GM12878 (cell line): Measurements from ENCODE around the gene TMEM231. TPM values are rescaled to one million over a fixed set of nuclear protein-coding genes. Genes with fewer than 3 reads are reported as not detected.

Experiments
- ATAC-seq: fragments of 200-7000 bp; cut with Tn5 transposase; 3 replicates; pipeline ENCODE4 v1.9.1; 2020; ENCODE audit warnings: mild to moderate bottlenecking, moderate library complexity
- BruUV-seq: library from RNA; stranded (reverse); fragments of 400-500 nt; replicated peaks from 2 replicates; lab custom pipeline; 2021; lab: Mats Ljungman, UMichigan
- CTCF ChIA-PET: fragments of 300-600 bp; sonication (Branson Sonifier 250); formaldehyde crosslinking; extraction: SDS; loops from one replicate; lab custom pipeline; 2021; ENCODE audit warnings: inconsistent platforms; lab: Yijun Ruan, JAX
- POLR2A ChIA-PET: fragments of 350-600 bp; formaldehyde crosslinking; extraction: SDS; loops from one replicate; lab custom pipeline; 2021; ENCODE audit warnings: inconsistent platforms; lab: Charles Lee
- RAD21 ChIA-PET: fragments of 300-600 bp; sonication (Branson Sonifier 250); formaldehyde crosslinking; loops from one replicate; lab custom pipeline; 2023; ENCODE audit warnings: antibody characterized with exemption; ENCODE audit not compliant: unreplicated experiment; lab: Charles Lee
- SMC1A ChIA-PET: fragments of 300-600 bp; sonication (Branson Sonifier 250); formaldehyde crosslinking; loops from one replicate; lab custom pipeline; 2023; ENCODE audit not compliant: unreplicated experiment, uncharacterized antibody; lab: Charles Lee
- DNase-seq: peaks from one replicate; pipeline ENCODE4 v3.0.0-alpha.2; 2011; ENCODE audit warnings: low read depth, low spot score
- FAIRE-seq: peaks from 3 replicates; lab custom pipeline; 2011; peaks lifted over from hg19 to GRCh38; lab: Jason Lieb, UNC
- H2AFZ ChIP-seq: 2 replicates; pipeline ENCODE4 v1.6.0; 2011; ENCODE audit warnings: low read depth, low read length, control low read depth; ENCODE audit not compliant: control insufficient read depth
- H3K27ac ChIP-seq: 2 replicates; pipeline ENCODE4 v1.5.1; 2011; ENCODE audit warnings: control low read depth; ENCODE audit not compliant: control insufficient read depth, insufficient read depth
- H3K27me3 ChIP-seq, 2 experiments: replicated peaks in 1 of 2; 2 replicates each; pipeline versions ENCODE4 v1.6.0 to v1.6.1; 2011; ENCODE audit warnings: low read length in 1 of 2; ENCODE audit not compliant: control insufficient read depth in 2 of 2, insufficient read depth in 2 of 2
- H3K36me3 ChIP-seq, 2 experiments: 2 replicates each; pipeline ENCODE4 v1.5.1; 2011; ENCODE audit warnings: low read length in 1 of 2; ENCODE audit not compliant: control insufficient read depth in 2 of 2, insufficient read depth in 2 of 2
- H3K4me1 ChIP-seq: 2 replicates; pipeline ENCODE4 v1.6.1; 2011; ENCODE audit warnings: mild to moderate bottlenecking, low read length, moderate library complexity, mixed read lengths; ENCODE audit not compliant: control insufficient read depth, insufficient read depth
- H3K4me2 ChIP-seq: 2 replicates; pipeline ENCODE4 v1.6.0; 2011; ENCODE audit warnings: control low read depth; ENCODE audit not compliant: control insufficient read depth, insufficient read depth
- H3K4me3 ChIP-seq: fragments of 200-600 bp; sonication (generic); 2 replicates; pipeline ENCODE4 v1.5.1; 2016
- H3K79me2 ChIP-seq: 2 replicates; pipeline ENCODE4 v1.6.0; 2011; ENCODE audit warnings: low read length; ENCODE audit not compliant: control insufficient read depth, insufficient read depth
- H3K9ac ChIP-seq: 2 replicates; pipeline ENCODE4 v1.8.0; 2011; ENCODE audit warnings: low read length, control low read depth, mixed read lengths; ENCODE audit not compliant: control insufficient read depth, insufficient read depth
- H3K9me3 ChIP-seq: replicated peaks from 3 replicates; pipeline ENCODE4 v1.5.1; 2011; ENCODE audit warnings: mild to moderate bottlenecking, low read length; ENCODE audit not compliant: control insufficient read depth, insufficient read depth
- H4K20me1 ChIP-seq: 2 replicates; pipeline ENCODE4 v1.6.0; 2011; ENCODE audit not compliant: control insufficient read depth, insufficient read depth
- CEBPZ ChIP-seq: fragments of 150-350 bp; IDR thresholded peaks from 2 replicates; pipeline ENCODE4 v1.6.1; 2016; ENCODE audit warnings: low read depth, low read length
- CHD1 ChIP-seq: IDR thresholded peaks from 2 replicates; pipeline ENCODE4 v1.6.1; 2012; ENCODE audit warnings: low read depth, low read length, improper control_type of control experiment
- DPF2 ChIP-seq: fragments of 450-650 bp; IDR thresholded peaks from 2 replicates; pipeline ENCODE4 v1.6.1; 2017; ENCODE audit warnings: mild to moderate bottlenecking
- E2F4 ChIP-seq: IDR thresholded peaks from 2 replicates; pipeline ENCODE4 v1.6.1; 2012; ENCODE audit warnings: low read depth, low read length, improper control_type of control experiment
- E2F8 ChIP-seq: fragments of 450-650 bp; IDR thresholded peaks from 2 replicates; pipeline ENCODE4 v1.6.1; 2018; ENCODE audit warnings: mild to moderate bottlenecking, low read depth, moderate library complexity; ENCODE audit not compliant: partially characterized antibody
- KAT2A ChIP-seq: conservative IDR thresholded peaks from 2 replicates; pipeline ENCODE4 v1.6.1; 2011; ENCODE audit warnings: low read depth, low read length; ENCODE audit not compliant: control insufficient read depth
- KLF5 ChIP-seq: fragments of 450-650 bp; IDR thresholded peaks from 2 replicates; pipeline ENCODE4 v1.6.1; 2014; ENCODE audit warnings: mild to moderate bottlenecking; ENCODE audit not compliant: partially characterized antibody
- MLLT1 ChIP-seq: fragments of 450-650 bp; IDR thresholded peaks from 2 replicates; pipeline ENCODE4 v1.6.1; 2016; ENCODE audit warnings: mild to moderate bottlenecking
- MTA2 ChIP-seq: fragments of 450-650 bp; IDR thresholded peaks from 2 replicates; pipeline ENCODE4 v1.6.1; 2016; ENCODE audit warnings: low read depth, mild to moderate bottlenecking, moderate library complexity
- NFXL1 ChIP-seq: fragments of 450-650 bp; IDR thresholded peaks from 2 replicates; pipeline ENCODE4 v1.6.1; 2017; ENCODE audit warnings: antibody characterized with exemption, mild to moderate bottlenecking, borderline replicate concordance
- PML ChIP-seq: IDR thresholded peaks from 2 replicates; pipeline ENCODE4 v1.6.1; 2012; ENCODE audit warnings: low read length, inconsistent platforms
- RCOR1 ChIP-seq: conservative IDR thresholded peaks from 2 replicates; pipeline ENCODE4 v1.6.1; 2012; ENCODE audit warnings: low read depth, low read length, improper control_type of control experiment
- STAT1 ChIP-seq: fragments of 450-650 bp; conservative IDR thresholded peaks from 2 replicates; pipeline ENCODE4 v1.6.1; 2014; ENCODE audit warnings: antibody characterized with exemption, mild to moderate bottlenecking
- STAT3 ChIP-seq: IDR thresholded peaks from 2 replicates; pipeline ENCODE4 v1.6.1; 2011; ENCODE audit warnings: low read depth, low read length, improper control_type of control experiment
- TCF12 ChIP-seq: IDR thresholded peaks from 2 replicates; pipeline ENCODE4 v1.6.1; 2011; ENCODE audit warnings: low read depth, mild to moderate bottlenecking, low read length
- WGBS: methylation state at CpG from one replicate; pipeline ENCODE4 v1.1.6; 2016; ENCODE audit warnings: low lambda C conversion rate; ENCODE audit not compliant: insufficient replicate concordance, insufficient coverage; ENCODE audit errors: missing lambda C conversion rate; 5-methylcytosine and 5-hydroxymethylcytosine counted together
- in situ Hi-C: fragments of 300-500 bp; cut with MboI; formaldehyde crosslinking; loops from 9 replicates; pipeline ENCODE4 v1.14.3; 2018; ENCODE audit warnings: mixed read lengths
- intact Hi-C: fragments of 100-400 bp; cut with micrococcal nuclease; formaldehyde crosslinking; loops from one replicate; pipeline ENCODE4 v1.14.2; 2022; ENCODE audit not compliant: unreplicated experiment
- polyA plus RNA-seq, 11 experiments: library from polyadenylated mRNA; depleted of rRNA in 4 of 11; unstranded in 6 of 11; stranded (reverse) in 5 of 11; fragments of >200 nt; fragmentation: Nextera tagmentation in 4 of 11; fragmentation: Illumina TruSeq in 1 of 11; extraction: Ambion mirVana in 4 of 11; extraction: Trizol in 1 of 11; gene quantifications; 1 replicate in 1 of 11; 2 replicates in 10 of 11; pipeline versions ENCODE4 v1.2.1 to v1.2.3, GENCODE V29; 2011 to 2016; ENCODE audit warnings: inconsistent platforms in 2 of 11, missing spikeins in 2 of 11, low read depth in 1 of 11
- total RNA-seq, 4 experiments: library from RNA; depleted of rRNA in 3 of 4; stranded (reverse); fragments of >200 nt in 3 of 4; fragmentation: Illumina TruSeq in 1 of 4; extraction: Trizol in 1 of 4; gene quantifications; 2 replicates each; pipeline versions ENCODE4 v1.2.1 to v1.2.3, GENCODE V29; 2013 to 2021

TMEM231 gene
- total and polyA plus RNA-seq, 10 of the 15 experiments (the other 5 are each of a cell fraction or from before 2014, with no cell fraction given) = 1.2 to 9.1 (median 5.9) TPM

GRCh38 chr16:75537776-75538175 is 18.3 kb downstream of the TMEM231 start (continued):
- TF ChIP-seq KAT2A = no peak

GRCh38 chr16:75535901-75536300 is 20.2 kb downstream of the TMEM231 start, which contains the start of gene CHST5:
CHST5 (minus strand) TSS chr16:75536108; CDS start chr16:75530384, 5,724 bp downstream.
- CTCF ChIA-PET = interaction anchor here (1.7 kb wide), 1 partner anchor 70 kb away, joined by 4 read pairs; no protein-coding TSS in a partner anchor
- H2AFZ ChIP-seq = no peak within 1 kb of the TSS
- H3K79me2 ChIP-seq = no peaks in the 10 kb centered on the region
- no peak within 1 kb of the TSS for H3K4me3 ChIP-seq
- BruUV-seq = no TSS peak
- H3K4me2 ChIP-seq = no peak within 1 kb of the TSS
- 70% methylated on average over 7 of the region's 7 CpGs for WGBS
- ATAC-seq (no peak), FAIRE-seq (no peak), DNase-seq (no peak)
- RAD21 ChIA-PET = interaction anchor here (1.3 kb wide), 1 partner anchor 40 kb away, joined by 3 read pairs; no protein-coding TSS in a partner anchor
- no peak within 1 kb of the TSS for H3K9ac ChIP-seq
- SMC1A ChIA-PET = interaction anchor here (1.5 to 2.0 kb wide), 2 partner anchors 14 to 19 kb away, joined by 3 to 5 read pairs; no protein-coding TSS in a partner anchor
- no peaks in the 10 kb centered on the region for H3K4me1 ChIP-seq
- peaks cover 0 to under 1% of the 10 kb centered on the region in 2 experiments; a peak in 1 of 4 replicates for H3K36me3 ChIP-seq
- H3K27ac ChIP-seq = no peak within 1 kb of the TSS
- H3K27me3 ChIP-seq = no peaks in the 10 kb centered on the region
- in situ Hi-C loops (no loop called here), intact Hi-C loops (no loop called here)
- POLR2A ChIA-PET = no interaction called here
- no peaks in the 10 kb centered on the region for H3K9me3 ChIP-seq
- no peaks in the 10 kb centered on the region for H4K20me1 ChIP-seq
- TF ChIP-seq NFXL1 (no peak), KLF5 (no peak), STAT3 (no peak), STAT1 (no peak), CEBPZ (no peak), TCF12 (no peak), DPF2 (no peak), MLLT1 (no peak), E2F4 (no peak), PML (no peak), RCOR1 (no peak), CHD1 (no peak), MTA2 (no peak), E2F8 (no peak)
